K562 (cell line): ENCODE data around the gene PTGER4. TPM values are rescaled to one million over a fixed set of nuclear protein-coding genes. Genes with fewer than 3 reads are reported as not detected.

Experiments used
- ATAC-seq: fragments of 200-7000 bp; cut with Tn5 transposase; 3 replicates; pipeline ENCODE4 v1.9.1; 2020; ENCODE audit warnings: moderate library complexity
- BruUV-seq: library from RNA; stranded (reverse); fragments of 400-500 nt; replicated peaks from 2 replicates; lab custom pipeline; 2021; lab: Mats Ljungman, UMichigan
- CTCF ChIA-PET: fragments of 300-600 bp; formaldehyde crosslinking; extraction: SDS; loops from one replicate; lab custom pipeline; 2021; ENCODE audit warnings: low intra/inter-chr PET ratio; lab: Yijun Ruan, JAX
- POLR2A ChIA-PET: fragments of 300-600, 350-650 bp; sonication (Branson Sonifier 250); formaldehyde crosslinking; extraction: SDS; loops from one replicate; lab custom pipeline; 2021; ENCODE audit warnings: antibody characterized with exemption, inconsistent platforms; lab: Yijun Ruan, JAX
- DNase-seq, 4 experiments: peaks; one replicate each; pipeline versions ENCODE4 v3.0.0 to v3.0.0-alpha.2; 2011 to 2018; ENCODE audit warnings: low spot score in 3 of 4, mixed read lengths in 3 of 4; ENCODE audit errors: extremely low read depth in 1 of 4
- FAIRE-seq: peaks from 2 replicates; lab custom pipeline; 2011; peaks lifted over from hg19 to GRCh38; lab: Jason Lieb, UNC
- H2AFZ ChIP-seq: 2 replicates; pipeline ENCODE4 v1.6.0; 2011; ENCODE audit warnings: low read depth, low read length, control low read depth, inconsistent platforms
- H3K27ac ChIP-seq: fragments of 200-600 bp; 3 replicates; pipeline ENCODE4 v1.8.0; 2011; ENCODE audit warnings: low read depth, mild to moderate bottlenecking, control low read depth, inconsistent platforms, low read length, moderate library complexity, mixed read lengths; ENCODE audit errors: extremely low read depth
- H3K27me3 ChIP-seq, 2 experiments: fragments of 300-600 bp in 1 of 2; 2 replicates in 1 of 2; 3 replicates in 1 of 2; pipeline versions ENCODE4 v1.6.0 to v1.8.0; 2011; ENCODE audit warnings: inconsistent platforms in 2 of 2, low read length in 2 of 2, mild to moderate bottlenecking in 1 of 2, mixed read lengths in 1 of 2, moderate library complexity in 1 of 2; ENCODE audit not compliant: control insufficient read depth in 2 of 2, insufficient read depth in 2 of 2
- H3K36me3 ChIP-seq: fragments of 300-600 bp; 3 replicates; pipeline ENCODE4 v1.8.0; 2011; ENCODE audit warnings: mild to moderate bottlenecking, low read length, inconsistent platforms; ENCODE audit not compliant: control insufficient read depth, insufficient read depth
- H3K4me1 ChIP-seq, 2 experiments: fragments of 200-600 bp in 1 of 2; replicated peaks in 1 of 2; 2 replicates in 1 of 2; 3 replicates in 1 of 2; pipeline versions ENCODE4 v1.5.1 to v1.8.0; 2011; ENCODE audit warnings: inconsistent platforms in 2 of 2, low read length in 2 of 2, mild to moderate bottlenecking in 1 of 2, mixed read lengths in 1 of 2, moderate library complexity in 1 of 2; ENCODE audit not compliant: control insufficient read depth in 2 of 2, insufficient read depth in 2 of 2
- H3K4me2 ChIP-seq: 2 replicates; pipeline ENCODE4 v1.6.1; 2011; ENCODE audit warnings: low read length, control low read depth, inconsistent platforms, mixed read lengths; ENCODE audit not compliant: insufficient read depth
- H3K4me3 ChIP-seq: fragments of 200-600 bp; sonication (generic), shearing (Covaris generic); 2 replicates; pipeline ENCODE4 v1.5.1; 2016; ENCODE audit warnings: control low read depth, inconsistent platforms
- H3K79me2 ChIP-seq: fragments of 200-600 bp; 3 replicates; pipeline ENCODE4 v1.8.0; 2011; ENCODE audit warnings: low read length, inconsistent platforms; ENCODE audit not compliant: control insufficient read depth, insufficient read depth
- H3K9ac ChIP-seq, 2 experiments: 2 replicates each; pipeline versions ENCODE4 v1.6.0 to v1.6.1; 2011; ENCODE audit warnings: low read depth in 2 of 2, low read length in 2 of 2, control low read depth in 1 of 2, inconsistent platforms in 1 of 2, mild to moderate bottlenecking in 1 of 2, mixed read lengths in 1 of 2; ENCODE audit not compliant: insufficient read depth in 1 of 2
- H3K9me1 ChIP-seq: one replicate; pipeline ENCODE4 v1.6.0; 2011; ENCODE audit warnings: inconsistent platforms, mild to moderate bottlenecking, low read length, moderate library complexity; ENCODE audit not compliant: control insufficient read depth, insufficient read depth
- H3K9me3 ChIP-seq: replicated peaks from 2 replicates; pipeline ENCODE4 v1.5.1; 2011; ENCODE audit warnings: low read depth, low read length, inconsistent platforms; ENCODE audit not compliant: control insufficient read depth, insufficient read depth
- H4K20me1 ChIP-seq: replicated peaks from 2 replicates; pipeline ENCODE4 v1.6.1; 2011; ENCODE audit warnings: low read length, inconsistent platforms, mixed read lengths; ENCODE audit not compliant: control insufficient read depth, insufficient read depth
- CBX2 ChIP-seq: fragments of 200-600 bp; sonication (generic); IDR thresholded peaks from one replicate; pipeline ENCODE4 v1.6.1; 2012; ENCODE audit warnings: mild to moderate bottlenecking, low read length, inconsistent platforms; ENCODE audit not compliant: insufficient read depth, poor library complexity, severe bottlenecking
- FOXM1 ChIP-seq, 2 experiments: fragments of 450-650 bp in 1 of 2; sonication (generic) in 1 of 2; formaldehyde crosslinking in 1 of 2; IDR thresholded peaks; 2 replicates each; pipeline versions ENCODE4 v1.6.1 to v1.9.0; 2017 to 2022; ENCODE audit warnings: low read depth in 2 of 2, mild to moderate bottlenecking in 2 of 2, missing genetic modification reagents in 1 of 2, moderate library complexity in 1 of 2
- GMEB1 ChIP-seq: fragments of 250-450 bp; sonication (Bioruptor Pico); IDR thresholded peaks from 2 replicates; pipeline ENCODE4 v1.4.0; 2020; ENCODE audit warnings: mild to moderate bottlenecking
- HNRNPUL1 ChIP-seq: fragments of 200-400 bp; formaldehyde crosslinking; IDR thresholded peaks from 2 replicates; pipeline ENCODE4 v1.6.1; 2017; ENCODE audit warnings: low read length
- NBN ChIP-seq: fragments of 450-650 bp; IDR thresholded peaks from 2 replicates; pipeline ENCODE4 v1.6.1; 2016; ENCODE audit warnings: low read depth, mild to moderate bottlenecking
- NR2C2 ChIP-seq, 2 experiments: fragments of 200-800 bp in 1 of 2; sonication (Bioruptor generic) in 1 of 2; sonication (generic) in 1 of 2; formaldehyde crosslinking in 1 of 2; IDR thresholded peaks; 2 replicates each; pipeline versions ENCODE4 v1.6.1 to v1.8.0; 2016 to 2022; ENCODE audit warnings: mild to moderate bottlenecking in 1 of 2, missing compliant biosample characterization in 1 of 2, missing genetic modification characterization in 1 of 2, missing genetic modification reagents in 1 of 2
- PTTG1 ChIP-seq: fragments of 450-650 bp; IDR thresholded peaks from 2 replicates; pipeline ENCODE4 v1.6.1; 2016; ENCODE audit warnings: low read depth, mild to moderate bottlenecking, missing genetic modification characterization, missing compliant biosample characterization
- RBM25 ChIP-seq: fragments of 200-400 bp; formaldehyde crosslinking; IDR thresholded peaks from 2 replicates; pipeline ENCODE4 v1.6.1; 2018; ENCODE audit warnings: low read length, low read depth, moderate library complexity; ENCODE audit not compliant: severe bottlenecking
- TAF15 ChIP-seq: fragments of 200-400 bp; formaldehyde crosslinking; IDR thresholded peaks from 2 replicates; pipeline ENCODE4 v1.6.1; 2017; ENCODE audit warnings: mild to moderate bottlenecking, low read depth, low read length, moderate library complexity
- ZNF586 ChIP-seq: fragments of 450-650 bp; formaldehyde crosslinking; conservative IDR thresholded peaks from 2 replicates; pipeline ENCODE4 v1.4.0; 2020; ENCODE audit warnings: mild to moderate bottlenecking, moderate library complexity
- ZNF766 ChIP-seq: fragments of 200-800 bp; sonication (Bioruptor generic); conservative IDR thresholded peaks from 2 replicates; pipeline ENCODE4 v1.6.1; 2016; ENCODE audit warnings: missing genetic modification characterization, missing compliant biosample characterization
- ZNF785 ChIP-seq: fragments of 250-450 bp; sonication (Bioruptor Pico); IDR thresholded peaks from 2 replicates; pipeline ENCODE4 v1.4.0; 2020; ENCODE audit warnings: mild to moderate bottlenecking
- WGBS: fragments of 100-300 bp; shearing (Covaris generic); methylation state at CpG from one replicate; pipeline ENCODE4 v1.1.6; 2016; ENCODE audit warnings: low coverage, mixed read lengths; ENCODE audit not compliant: insufficient coverage; ENCODE audit errors: missing lambda C conversion rate; 5-methylcytosine and 5-hydroxymethylcytosine counted together
- in situ Hi-C: fragments of 300-500 bp; cut with MboI; formaldehyde crosslinking; loops from 4 replicates; pipeline ENCODE4 v1.15.0; 2018; ENCODE audit warnings: inconsistent platforms, mixed read lengths
- intact Hi-C: fragments of 100-400 bp; cut with micrococcal nuclease; formaldehyde crosslinking; loops from 2 replicates; pipeline ENCODE4 v1.14.2; 2022
- polyA plus RNA-seq, 8 experiments: library from polyadenylated mRNA; depleted of rRNA in 4 of 8; stranded (reverse) in 5 of 8; unstranded in 3 of 8; fragments of >200 nt; fragmentation: Nextera tagmentation in 2 of 8; fragmentation: Illumina TruSeq in 1 of 8; extraction: Ambion mirVana in 2 of 8; extraction: Trizol in 1 of 8; gene quantifications; 2 replicates each; pipeline versions ENCODE4 v1.2.1 to v1.2.3, GENCODE V29; 2011 to 2014; ENCODE audit warnings: inconsistent platforms in 1 of 8, missing spikeins in 1 of 8
- total RNA-seq, 7 experiments: library from RNA; depleted of rRNA in 6 of 7; stranded (reverse); fragments of >200 nt in 6 of 7; fragmentation: Illumina TruSeq in 2 of 7; extraction: Trizol in 2 of 7; gene quantifications; 2 replicates each; pipeline versions ENCODE4 v1.2.1 to v1.2.3, GENCODE V29; 2011 to 2021; ENCODE audit warnings: low replicate concordance in 1 of 7
- TF ChIP-seq, protein P1 (sequence below): IDR thresholded peaks from 3 replicates; pipeline ENCODE4 v1.6.1; 2011; ENCODE audit warnings: borderline replicate concordance, mild to moderate bottlenecking; ENCODE audit not compliant: insufficient read length, insufficient read depth
- TF ChIP-seq, protein P2 (sequence below): sonication (generic); formaldehyde crosslinking; IDR thresholded peaks from 2 replicates; pipeline ENCODE4 v1.8.0; 2022; ENCODE audit warnings: mild to moderate bottlenecking, missing genetic modification reagents

PTGER4 gene
- total and polyA plus RNA-seq, 9 of the 15 experiments (the other 6 are each of a cell fraction or from before 2014, with no cell fraction given): 0.31 TPM; not detected in 8

DNA sequence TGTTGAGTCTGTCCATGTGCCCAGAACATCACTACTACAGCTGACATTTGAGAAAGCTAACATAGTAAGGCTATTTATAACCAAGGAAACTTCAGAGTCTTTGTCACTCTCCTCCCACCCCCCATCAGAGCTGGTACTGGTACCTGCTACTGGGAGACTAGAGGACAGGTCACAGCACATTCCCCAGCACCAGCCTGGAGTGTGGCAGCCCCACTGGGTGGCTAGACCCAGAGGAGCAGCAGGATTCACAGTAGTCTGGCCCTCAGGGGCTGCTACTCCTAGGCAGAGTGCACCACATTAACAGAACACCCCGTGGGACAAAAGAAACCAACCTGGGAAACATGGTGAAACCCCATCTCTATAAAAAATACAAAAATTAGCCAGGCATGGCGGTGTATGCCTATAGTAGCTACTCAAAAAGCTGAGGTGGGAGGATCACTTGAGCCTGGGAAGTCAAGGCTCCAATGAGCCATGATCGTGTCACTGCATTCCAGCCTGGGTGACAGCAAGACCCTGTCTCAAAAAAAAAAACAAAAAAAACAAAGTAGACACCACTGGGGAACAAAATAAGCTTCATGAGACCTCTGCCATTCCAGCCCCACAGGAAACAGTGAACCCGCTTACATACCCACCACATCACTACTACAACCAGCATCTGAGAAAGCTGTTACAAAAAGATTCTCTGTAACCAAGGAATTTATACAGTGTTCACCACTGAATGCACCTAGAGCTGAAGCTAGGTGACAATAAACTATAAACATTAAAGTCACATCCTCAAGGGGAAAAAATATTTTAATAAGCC is 26.3 kb upstream of the PTGER4 start (continued):
- TF ChIP-seq, protein P1, sequence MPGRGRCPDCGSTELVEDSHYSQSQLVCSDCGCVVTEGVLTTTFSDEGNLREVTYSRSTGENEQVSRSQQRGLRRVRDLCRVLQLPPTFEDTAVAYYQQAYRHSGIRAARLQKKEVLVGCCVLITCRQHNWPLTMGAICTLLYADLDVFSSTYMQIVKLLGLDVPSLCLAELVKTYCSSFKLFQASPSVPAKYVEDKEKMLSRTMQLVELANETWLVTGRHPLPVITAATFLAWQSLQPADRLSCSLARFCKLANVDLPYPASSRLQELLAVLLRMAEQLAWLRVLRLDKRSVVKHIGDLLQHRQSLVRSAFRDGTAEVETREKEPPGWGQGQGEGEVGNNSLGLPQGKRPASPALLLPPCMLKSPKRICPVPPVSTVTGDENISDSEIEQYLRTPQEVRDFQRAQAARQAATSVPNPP: no peak
- TF ChIP-seq, protein P2, sequence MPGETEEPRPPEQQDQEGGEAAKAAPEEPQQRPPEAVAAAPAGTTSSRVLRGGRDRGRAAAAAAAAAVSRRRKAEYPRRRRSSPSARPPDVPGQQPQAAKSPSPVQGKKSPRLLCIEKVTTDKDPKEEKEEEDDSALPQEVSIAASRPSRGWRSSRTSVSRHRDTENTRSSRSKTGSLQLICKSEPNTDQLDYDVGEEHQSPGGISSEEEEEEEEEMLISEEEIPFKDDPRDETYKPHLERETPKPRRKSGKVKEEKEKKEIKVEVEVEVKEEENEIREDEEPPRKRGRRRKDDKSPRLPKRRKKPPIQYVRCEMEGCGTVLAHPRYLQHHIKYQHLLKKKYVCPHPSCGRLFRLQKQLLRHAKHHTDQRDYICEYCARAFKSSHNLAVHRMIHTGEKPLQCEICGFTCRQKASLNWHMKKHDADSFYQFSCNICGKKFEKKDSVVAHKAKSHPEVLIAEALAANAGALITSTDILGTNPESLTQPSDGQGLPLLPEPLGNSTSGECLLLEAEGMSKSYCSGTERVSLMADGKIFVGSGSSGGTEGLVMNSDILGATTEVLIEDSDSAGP (CRISPR knock-in tag): no peak
- no peak for TF ChIP-seq ZNF766 (CRISPR knock-in tag)
- TF ChIP-seq PTTG1: no peak
- no peak for TF ChIP-seq ZNF785

DNA sequence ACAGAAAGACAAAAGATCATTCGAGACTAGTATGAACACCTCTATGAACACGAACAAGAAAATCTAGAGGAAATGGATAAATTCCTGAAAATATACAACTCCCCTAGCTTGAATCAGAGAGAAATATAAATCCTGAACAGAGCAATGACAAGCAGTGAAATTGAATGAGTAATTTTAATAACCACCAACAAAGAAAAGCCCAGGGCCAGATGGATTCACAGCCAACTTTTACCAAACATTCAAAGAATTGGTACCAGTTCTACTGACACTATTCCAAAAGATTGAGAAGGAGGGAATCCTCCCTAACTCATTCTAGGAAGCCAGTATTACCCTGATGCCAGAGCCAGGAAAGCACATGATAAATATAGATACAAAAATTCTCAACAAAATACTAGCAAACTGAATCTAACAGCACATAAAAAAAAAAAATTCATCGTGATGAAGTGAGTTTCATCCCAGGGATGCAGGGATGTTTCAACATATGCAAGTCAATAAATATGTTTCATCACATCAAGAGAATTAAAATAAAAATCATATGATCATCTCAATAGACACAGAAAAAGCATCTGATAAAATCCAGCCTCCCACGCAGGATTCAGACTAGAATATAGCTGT is 25.2 kb upstream of the PTGER4 start:
- Histone ChIP-seq H3K27me3 (no peaks in the 10 kb centered on the region), H3K9ac (no peak overlapping the region), H2AFZ (no peak overlapping the region), H3K79me2 (no peaks in the 10 kb centered on the region), H3K9me1 (no peaks in the 10 kb centered on the region), H3K27ac (no peak overlapping the region), H3K4me3 (no peak overlapping the region), H3K4me2 (no peak overlapping the region), H3K4me1 (no peaks in the 10 kb centered on the region), H3K9me3 (no peaks in the 10 kb centered on the region), H3K36me3 (no peaks in the 10 kb centered on the region), H4K20me1 (no peaks in the 10 kb centered on the region)
- 1% methylated on average over 4 of the region's 4 CpGs for WGBS
- intact Hi-C loops (no loop called here), in situ Hi-C loops (no loop called here)
- DNase-seq: no peak
- ChIA-PET POLR2A (interaction anchor here (1.6 kb wide), 1 partner anchor 18 kb away, joined by 4 read pairs; no protein-coding TSS in a partner anchor), CTCF (no interaction called here)
- BruUV-seq: no TSS peak
- FAIRE-seq: no peak
- no peak for ATAC-seq
- no peak for TF ChIP-seq TAF15
- TF ChIP-seq HNRNPUL1: no peak
- TF ChIP-seq RBM25: no peak
- TF ChIP-seq FOXM1 (IDR thresholded peaks at IDR 0.05; ENCODE audit: low read depth): no peak
- no peak for TF ChIP-seq FOXM1 (CRISPR knock-in tag; IDR thresholded peaks at IDR 0.05; ENCODE audit: low read depth)
- no peak for TF ChIP-seq NBN
- no peak for TF ChIP-seq ZNF586
- TF ChIP-seq GMEB1 (CRISPR knock-in tag): no peak
- no peak for TF ChIP-seq NR2C2 (CRISPR knock-in tag; IDR thresholded peaks at IDR 0.05)
- no peak for TF ChIP-seq NR2C2 (tag; IDR thresholded peaks at IDR 0.05)
- no peak for TF ChIP-seq CBX2
